ENCODE data around the gene SIPA1L2. TPM values are rescaled to one million over a fixed set of nuclear protein-coding genes. Genes with fewer than 3 reads are reported as not detected.

SIPA1L2 gene
- total RNA-seq, 1 donor from 2014 or later = 0.13 TPM

DNA sequence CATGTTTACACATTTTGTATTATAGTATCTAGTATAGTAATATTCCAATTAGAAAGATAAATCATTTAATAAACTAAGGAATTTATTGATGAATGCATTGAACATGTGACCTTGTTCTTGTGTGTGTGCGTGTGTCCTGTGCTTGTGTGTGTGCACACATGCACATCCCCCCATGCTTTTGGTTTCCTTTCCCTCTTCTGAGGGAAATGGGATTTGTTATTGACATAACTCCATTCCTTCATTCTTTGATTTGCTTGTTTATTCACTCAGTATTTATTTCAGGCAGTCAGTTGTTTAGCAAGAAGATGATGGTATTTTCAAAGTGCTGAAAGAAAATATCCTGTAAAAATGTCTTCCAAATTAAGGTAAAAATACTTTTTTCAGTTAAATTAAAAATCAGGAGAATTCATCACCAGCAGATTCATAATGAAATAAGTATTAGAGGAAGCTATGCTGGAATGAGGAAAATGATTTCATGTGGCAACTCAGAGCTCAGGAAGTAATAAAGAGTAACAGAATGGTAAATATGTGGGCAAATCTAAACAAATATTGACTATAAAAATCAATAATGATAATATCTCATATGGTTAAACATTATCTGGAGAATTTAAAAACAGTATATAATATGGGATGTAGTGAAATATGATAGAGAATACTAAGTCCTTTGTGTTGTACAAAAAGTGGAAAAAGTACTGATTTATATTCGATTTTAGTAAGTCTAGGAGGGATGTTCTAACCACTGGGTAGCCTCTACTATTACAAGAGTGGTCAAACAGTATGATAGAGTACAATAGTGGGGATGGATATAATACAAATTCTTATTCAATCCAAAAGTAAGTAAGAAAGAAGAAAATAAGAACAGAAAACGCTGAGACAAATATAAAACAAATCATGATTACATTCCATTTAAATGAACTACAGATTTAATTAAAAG is 35.2 kb upstream of the SIPA1L2 start:
- intact Hi-C loops (cut with micrococcal nuclease) = no loop called here

DNA sequence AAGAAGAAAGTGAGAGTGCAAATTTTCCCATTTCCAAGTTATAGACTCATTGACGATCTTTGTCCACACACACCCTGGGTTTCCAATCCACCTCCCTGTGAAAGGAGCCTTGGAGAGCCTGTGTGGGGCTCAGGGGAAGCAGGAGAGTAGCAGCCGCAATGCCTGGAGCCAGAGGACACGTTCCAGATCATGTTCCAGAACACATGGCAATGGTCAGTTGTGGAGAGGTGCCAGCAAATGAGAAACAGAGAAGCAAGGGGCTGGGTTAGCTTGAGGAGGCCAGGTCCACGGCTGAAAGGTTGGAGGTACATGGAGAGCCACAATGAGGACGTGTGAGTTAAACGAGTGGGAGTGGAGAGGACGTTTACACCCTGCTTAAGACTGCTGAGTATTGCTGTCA is 33.0 kb upstream of the SIPA1L2 start:
- peaks cover 4% of the 10 kb centered on the region for H3K4me1 Mint-ChIP-seq
- H3K9me3 Mint-ChIP-seq = no peaks in the 10 kb centered on the region
- POLR2A ChIA-PET = no interaction called here
- no peak for TF ChIP-seq CTCF (IDR thresholded peaks at IDR 0.05)
- CTCF ChIA-PET = no interaction called here
- intact Hi-C loops (cut with micrococcal nuclease) = no loop called here
- H3K36me3 Mint-ChIP-seq (ENCODE audit: low read depth) = no peaks in the 10 kb centered on the region
- ATAC-seq (ENCODE audit: low read depth) (no peak), DNase-seq (no peak)
- no peak overlapping the region for H3K27ac Mint-ChIP-seq
- H3K27me3 Mint-ChIP-seq = no peaks in the 10 kb centered on the region
- no peak overlapping the region for H3K4me3 Mint-ChIP-seq

More for the DNA sequence above, 35.2 kb upstream of the SIPA1L2 start:
- H3K9me3 Mint-ChIP-seq = no peaks in the 10 kb centered on the region
- DNase-seq (no peak), ATAC-seq (ENCODE audit: low read depth) (no peak)
- ChIA-PET POLR2A (no interaction called here), CTCF (no interaction called here)
- no peaks in the 10 kb centered on the region for H3K27me3 Mint-ChIP-seq
- no peak for TF ChIP-seq CTCF (IDR thresholded peaks at IDR 0.05)
- H3K4me1 Mint-ChIP-seq = peaks cover 4% of the 10 kb centered on the region
- no peaks in the 10 kb centered on the region for H3K36me3 Mint-ChIP-seq (ENCODE audit: low read depth)
- H3K27ac Mint-ChIP-seq = no peak overlapping the region
- no peak overlapping the region for H3K4me3 Mint-ChIP-seq

DNA sequence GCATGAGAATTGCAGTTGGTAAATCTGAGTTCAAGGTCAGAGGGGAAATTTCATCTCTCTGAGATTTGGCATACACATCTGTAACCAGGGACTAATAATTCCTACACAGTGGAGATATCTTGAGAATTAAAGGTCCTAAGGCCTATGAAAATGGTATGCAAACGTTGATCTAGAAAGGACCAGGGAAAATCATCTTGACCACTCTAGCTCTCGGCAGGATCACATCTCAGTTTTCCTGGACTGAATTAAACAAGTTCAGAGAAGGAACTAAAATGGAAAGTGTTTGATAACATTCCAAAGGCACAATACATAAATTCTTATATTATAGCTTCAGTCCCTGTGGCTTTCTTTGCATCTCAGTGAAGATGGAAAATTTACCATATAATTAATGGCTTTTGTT is 28.5 kb upstream of the SIPA1L2 start:
- ATAC-seq (ENCODE audit: low read depth) = no peak
- no peak overlapping the region for H3K27ac Mint-ChIP-seq
- ChIA-PET POLR2A (no interaction called here), CTCF (no interaction called here)
- H3K9me3 Mint-ChIP-seq = no peaks in the 10 kb centered on the region
- H3K4me1 Mint-ChIP-seq = no peaks in the 10 kb centered on the region
- no peak for TF ChIP-seq CTCF (IDR thresholded peaks at IDR 0.05)
- H3K4me3 Mint-ChIP-seq = no peak overlapping the region
- no peak for DNase-seq
- H3K27me3 Mint-ChIP-seq = peaks cover 2% of the 10 kb centered on the region
- intact Hi-C loops (cut with micrococcal nuclease) = no loop called here
- H3K36me3 Mint-ChIP-seq (ENCODE audit: low read depth) = no peaks in the 10 kb centered on the region

DNA sequence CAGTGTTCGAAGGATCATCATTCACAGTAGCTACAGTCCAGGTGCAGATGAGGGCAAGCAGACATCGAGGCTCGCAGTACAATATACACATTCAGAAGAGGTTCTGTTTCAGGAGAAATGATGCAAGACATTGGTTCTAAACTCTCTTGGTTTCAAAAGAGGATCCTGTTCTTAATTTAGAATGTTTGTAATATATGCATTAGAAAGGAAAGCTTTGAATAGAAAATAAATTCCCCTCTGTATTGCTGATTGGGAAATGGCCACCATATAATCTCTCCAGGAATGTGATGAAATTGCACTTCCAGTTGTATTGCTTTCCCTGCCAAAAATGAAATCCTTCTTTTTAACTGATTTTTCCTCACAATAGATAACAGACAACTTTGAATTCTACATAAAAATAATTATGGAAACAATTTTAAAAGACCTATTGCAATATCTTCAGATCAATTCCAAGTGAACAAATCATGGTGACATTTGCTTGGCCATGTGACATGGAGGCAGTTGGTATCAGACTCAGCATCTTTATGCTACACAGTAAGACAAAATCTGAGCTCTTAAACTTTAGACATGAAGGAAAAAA is 27.6 kb upstream of the SIPA1L2 start:
- CTCF ChIA-PET = no interaction called here
- no peak for DNase-seq
- ATAC-seq (ENCODE audit: low read depth) = no peak
- Mint-ChIP-seq H3K36me3 (ENCODE audit: low read depth) (no peaks in the 10 kb centered on the region), H3K27ac (no peak overlapping the region), H3K4me3 (no peak overlapping the region), H3K9me3 (no peaks in the 10 kb centered on the region), H3K27me3 (peaks cover 2% of the 10 kb centered on the region), H3K4me1 (no peaks in the 10 kb centered on the region)
- POLR2A ChIA-PET = no interaction called here
- TF ChIP-seq CTCF (IDR thresholded peaks at IDR 0.05) = no peak
- intact Hi-C loops (cut with micrococcal nuclease) = no loop called here

DNA sequence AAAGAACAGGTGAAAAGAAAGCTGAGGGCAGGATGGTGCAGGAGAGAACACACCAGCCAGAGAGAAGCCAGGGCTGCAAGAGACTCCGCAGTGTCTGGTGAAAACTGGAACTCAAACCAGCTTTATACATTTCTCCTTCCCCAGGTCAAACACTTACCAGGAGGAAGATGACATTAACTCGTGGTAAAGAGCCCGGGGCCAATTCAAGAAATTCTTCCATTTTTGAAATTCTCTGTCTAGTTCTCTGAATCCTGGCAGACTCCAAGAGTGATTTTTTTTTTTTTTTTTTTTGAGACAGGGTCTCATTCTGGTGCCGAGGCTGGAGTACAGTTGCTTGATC is 25.8 kb upstream of the SIPA1L2 start:
- Mint-ChIP-seq H3K27me3 (peaks cover 5% of the 10 kb centered on the region), H3K36me3 (ENCODE audit: low read depth) (no peaks in the 10 kb centered on the region), H3K27ac (no peak overlapping the region), H3K4me1 (no peaks in the 10 kb centered on the region), H3K4me3 (no peak overlapping the region), H3K9me3 (no peaks in the 10 kb centered on the region)
- ChIA-PET POLR2A (no interaction called here), CTCF (no interaction called here)
- ATAC-seq (ENCODE audit: low read depth) (no peak), DNase-seq (no peak)
- TF ChIP-seq CTCF (IDR thresholded peaks at IDR 0.05) = no peak
- intact Hi-C loops (cut with micrococcal nuclease) = no loop called here
